H1 (cell line): ENCODE data around the gene ANKRD12. TPM values are rescaled to one million over a fixed set of nuclear protein-coding genes. Genes with fewer than 3 reads are reported as not detected.
A peak's percentile ranks its signal among the peaks of the same experiment; 100 is the strongest.

ENCODE experiments used
- CTCF ChIA-PET: fragments of 300-600 bp; sonication (Branson Sonifier 250); formaldehyde crosslinking; loops from one replicate; lab custom pipeline; 2021; ENCODE audit not compliant: partially characterized antibody; lab: Charles Lee
- POLR2A ChIA-PET: fragments of 300-600 bp; sonication (Branson Sonifier 250); formaldehyde crosslinking; loops from one replicate; lab custom pipeline; 2021; ENCODE audit warnings: inconsistent platforms; ENCODE audit not compliant: partially characterized antibody; lab: Charles Lee
- DNase-seq, 2 experiments: peaks; one replicate each; pipeline versions ENCODE4 v3.0.0 to v3.0.0-alpha.2; 2010 to 2022; ENCODE audit warnings: low spot score in 2 of 2, low read depth in 1 of 2, mixed read lengths in 1 of 2
- FAIRE-seq: peaks from 2 replicates; lab custom pipeline; 2011; peaks lifted over from hg19 to GRCh38; lab: Jason Lieb, UNC
- H2AFZ ChIP-seq: 2 replicates; pipeline ENCODE4 v1.8.1; 2012; ENCODE audit warnings: low read length, inconsistent platforms
- H2AK5ac ChIP-seq: 2 replicates; pipeline ENCODE4 v1.6.1; 2013; ENCODE audit warnings: low read depth, low read length
- H2BK120ac ChIP-seq: replicated peaks from 2 replicates; pipeline ENCODE3; 2013; ENCODE audit warnings: low read depth, low read length, inconsistent platforms
- H2BK12ac ChIP-seq: 2 replicates; pipeline ENCODE4 v1.6.1; 2013; ENCODE audit warnings: low read depth, low read length
- H2BK15ac ChIP-seq: 2 replicates; pipeline ENCODE4 v1.6.1; 2013; ENCODE audit warnings: low read length
- H2BK20ac ChIP-seq: 2 replicates; pipeline ENCODE4 v1.6.1; 2013; ENCODE audit warnings: low read length
- H2BK5ac ChIP-seq: 2 replicates; pipeline ENCODE4 v1.6.1; 2013; ENCODE audit warnings: low read depth, low read length
- H3K14ac ChIP-seq: 2 replicates; pipeline ENCODE4 v1.6.1; 2013; ENCODE audit warnings: inconsistent platforms; ENCODE audit not compliant: insufficient read length
- H3K18ac ChIP-seq: 2 replicates; pipeline ENCODE4 v1.6.1; 2013; ENCODE audit warnings: low read length; ENCODE audit errors: extremely low read depth
- H3K23ac ChIP-seq: 2 replicates; pipeline ENCODE4 v1.6.1; 2013; ENCODE audit warnings: inconsistent platforms; ENCODE audit not compliant: insufficient read length
- H3K23me2 ChIP-seq: 2 replicates; pipeline ENCODE4 v1.6.1; 2013; ENCODE audit warnings: low read depth, low read length
- H3K27ac ChIP-seq: 2 replicates; pipeline ENCODE4 v1.6.1; 2011; ENCODE audit warnings: low read depth, low read length, inconsistent platforms
- H3K27me3 ChIP-seq, 4 experiments: replicated peaks in 1 of 4; 1 replicate in 1 of 4; 2 replicates in 3 of 4; pipeline versions ENCODE4 v1.6.1 to v1.8.1; 2011 to 2013; ENCODE audit warnings: low read length in 3 of 4, mild to moderate bottlenecking in 3 of 4, inconsistent platforms in 2 of 4, mixed read lengths in 2 of 4, moderate library complexity in 1 of 4; ENCODE audit not compliant: control insufficient read depth in 3 of 4, insufficient read depth in 3 of 4; ENCODE audit errors: extremely low read depth in 1 of 4
- H3K36me3 ChIP-seq, 4 experiments: 2 replicates each; pipeline versions ENCODE4 v1.6.1 to v1.8.1; 2011 to 2013; ENCODE audit warnings: mild to moderate bottlenecking in 4 of 4, low read length in 3 of 4, moderate library complexity in 2 of 4, control low read depth in 1 of 4, inconsistent platforms in 1 of 4; ENCODE audit not compliant: insufficient read depth in 4 of 4, control insufficient read depth in 2 of 4
- H3K4ac ChIP-seq: replicated peaks from 2 replicates; pipeline ENCODE3; 2013; ENCODE audit warnings: low read length, low read depth, mixed read lengths, inconsistent platforms; ENCODE audit not compliant: insufficient read length
- H3K4me1 ChIP-seq, 4 experiments: replicated peaks in 1 of 4; 1 replicate in 1 of 4; 2 replicates in 3 of 4; pipeline versions ENCODE4 v1.6.1 to v1.8.1; 2011 to 2013; ENCODE audit warnings: low read length in 3 of 4, inconsistent platforms in 2 of 4, mixed read lengths in 1 of 4; ENCODE audit not compliant: insufficient read depth in 4 of 4, control insufficient read depth in 3 of 4
- H3K4me2 ChIP-seq, 2 experiments: 2 replicates each; pipeline versions ENCODE4 v1.6.1 to v1.8.1; 2011 to 2013; ENCODE audit warnings: low read depth in 2 of 2, low read length in 2 of 2, control low read depth in 1 of 2, inconsistent platforms in 1 of 2, mild to moderate bottlenecking in 1 of 2; ENCODE audit not compliant: insufficient read depth in 1 of 2
- H3K4me3 ChIP-seq, 4 experiments: fragments of 200-600, 300-600 bp in 1 of 4; sonication (generic), shearing (Covaris generic), sonication (Bioruptor Twin) in 1 of 4; 2 replicates each; pipeline versions ENCODE4 v1.5.1 to v1.8.1; 2011 to 2016; ENCODE audit warnings: low read length in 4 of 4, low read depth in 3 of 4, control low read depth in 2 of 4, inconsistent platforms in 2 of 4, mild to moderate bottlenecking in 2 of 4, mixed read lengths in 1 of 4, moderate library complexity in 1 of 4; ENCODE audit not compliant: insufficient read depth in 2 of 4; ENCODE audit errors: extremely low read depth in 1 of 4
- H3K56ac ChIP-seq: replicated peaks from 2 replicates; pipeline ENCODE3; 2013; ENCODE audit warnings: low read depth, mild to moderate bottlenecking, mixed read lengths, low read length, inconsistent platforms; ENCODE audit not compliant: insufficient read length
- H3K79me1 ChIP-seq: 2 replicates; pipeline ENCODE4 v1.6.1; 2013; ENCODE audit warnings: low read depth, low read length, control low read depth
- H3K79me2 ChIP-seq, 2 experiments: 2 replicates each; pipeline versions ENCODE4 v1.6.1 to v1.8.1; 2012 to 2013; ENCODE audit warnings: low read length in 2 of 2, mild to moderate bottlenecking in 2 of 2, inconsistent platforms in 1 of 2; ENCODE audit not compliant: insufficient read depth in 2 of 2, control insufficient read depth in 1 of 2
- H3K9ac ChIP-seq, 4 experiments: replicated peaks in 1 of 4; 1 replicate in 1 of 4; 2 replicates in 3 of 4; pipeline versions ENCODE4 v1.6.1 to v1.8.1; 2011 to 2013; ENCODE audit warnings: low read depth in 3 of 4, low read length in 3 of 4, control low read depth in 2 of 4, mild to moderate bottlenecking in 2 of 4, moderate library complexity in 2 of 4, inconsistent platforms in 1 of 4; ENCODE audit errors: extremely low read depth in 1 of 4
- H3K9me3 ChIP-seq, 2 experiments: 2 replicates each; pipeline versions ENCODE4 v1.6.1 to v1.8.1; 2012 to 2013; ENCODE audit warnings: mild to moderate bottlenecking in 2 of 2, moderate library complexity in 2 of 2, control low read depth in 1 of 2, inconsistent platforms in 1 of 2, low read depth in 1 of 2, low read length in 1 of 2, mixed read lengths in 1 of 2; ENCODE audit not compliant: insufficient read depth in 2 of 2
- H4K20me1 ChIP-seq, 2 experiments: replicated peaks in 1 of 2; 2 replicates each; pipeline versions ENCODE3 to v1.8.1; 2011 to 2013; ENCODE audit warnings: inconsistent platforms in 2 of 2, low read length in 2 of 2, mild to moderate bottlenecking in 1 of 2; ENCODE audit not compliant: insufficient read depth in 2 of 2, control insufficient read depth in 1 of 2
- H4K5ac ChIP-seq: 2 replicates; pipeline ENCODE4 v1.6.1; 2013; ENCODE audit warnings: low read length, low read depth, mixed read lengths, inconsistent platforms; ENCODE audit not compliant: insufficient read length
- H4K8ac ChIP-seq: 2 replicates; pipeline ENCODE4 v1.8.0; 2013; ENCODE audit warnings: mild to moderate bottlenecking, moderate library complexity, low read length, inconsistent platforms; ENCODE audit not compliant: insufficient read depth; ENCODE audit errors: extremely low read depth
- H4K91ac ChIP-seq: replicated peaks from 2 replicates; pipeline ENCODE3; 2013; ENCODE audit warnings: low read length, mixed read lengths, inconsistent platforms; ENCODE audit not compliant: insufficient read length
- CBX5 ChIP-seq: fragments of 300-800, 300-1000 bp; sonication (generic); IDR thresholded peaks from 2 replicates; pipeline ENCODE4 v1.7.1; 2016; ENCODE audit warnings: antibody characterized with exemption, low read length, low read depth
- HDAC2 ChIP-seq, 2 experiments: fragments of 300-600 bp in 1 of 2; sonication (generic) in 1 of 2; IDR thresholded peaks; 2 replicates each; pipeline ENCODE4 v1.6.1; 2011 to 2012; ENCODE audit warnings: low read depth in 2 of 2, low read length in 2 of 2, mild to moderate bottlenecking in 2 of 2, moderate library complexity in 2 of 2, borderline replicate concordance in 1 of 2, inconsistent platforms in 1 of 2
- JUN ChIP-seq: IDR thresholded peaks from 2 replicates; pipeline ENCODE4 v1.6.1; 2011; ENCODE audit warnings: low read depth, mild to moderate bottlenecking, improper control_type of control experiment, low read length
- NRF1 ChIP-seq: IDR thresholded peaks from 2 replicates; pipeline ENCODE4 v1.6.1; 2011; ENCODE audit warnings: mild to moderate bottlenecking, low read depth, low read length, improper control_type of control experiment
- RNF2 ChIP-seq: fragments of 200-900, 300-1000 bp; sonication (generic); IDR thresholded peaks from 2 replicates; pipeline ENCODE4 v1.7.1; 2016; ENCODE audit warnings: borderline replicate concordance, low read depth, mild to moderate bottlenecking, antibody characterized with exemption, low read length; ENCODE audit not compliant: poor library complexity, severe bottlenecking; ENCODE audit errors: missing control alignments
- polyA plus RNA-seq, 7 experiments: library from polyadenylated mRNA; depleted of rRNA in 3 of 7; stranded (reverse) in 5 of 7; unstranded in 2 of 7; fragments of >200 nt in 5 of 7; fragments of 200-250 nt in 2 of 7; gene quantifications; 1 replicate in 5 of 7; 2 replicates in 1 of 7; 4 replicates in 1 of 7; pipeline versions ENCODE4 v1.2.1 to v1.2.3, GENCODE V29; 2011 to 2013; ENCODE audit warnings: missing spikeins in 2 of 7, mixed read lengths in 2 of 7
- total RNA-seq: library from RNA; stranded (reverse); fragmentation: NEBNext Ultra II Directional; extraction: Animal tissue kit (Norgen Biotek cat#: 25700); gene quantifications from 2 replicates; pipeline ENCODE4 v1.2.1, GENCODE V29; 2021

Gene ANKRD12
- total and polyA plus RNA-seq, 2 of the 8 experiments (the other 6 are each of a cell fraction or from before 2014, with no cell fraction given) = 2.6 to 37.9 TPM

DNA sequence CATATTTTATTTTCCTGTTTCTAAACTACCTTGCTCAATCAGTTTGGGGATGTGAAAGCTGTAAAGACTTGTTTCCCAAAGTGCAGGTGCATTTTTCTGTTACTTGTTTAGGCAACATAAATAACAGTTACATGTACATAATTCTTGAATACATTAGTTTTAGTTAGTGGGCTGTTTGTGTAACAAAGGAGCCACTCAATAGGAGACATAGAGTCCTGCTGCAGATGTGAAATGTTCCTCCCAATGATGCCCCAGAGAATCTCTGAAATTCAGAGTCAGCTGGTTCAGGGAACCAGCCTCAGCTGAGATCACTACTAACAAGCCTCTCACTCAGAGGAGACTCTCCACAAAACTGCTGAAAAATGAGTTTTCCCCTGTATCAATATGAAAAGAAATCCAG, 106.4 kb downstream of the ANKRD12 start:
- H4K20me1 ChIP-seq = no peaks in the 10 kb centered on the region
- POLR2A ChIA-PET = no interaction called here

More for the DNA sequence above, 106.4 kb downstream of the ANKRD12 start:
- Histone ChIP-seq H2AFZ (no peak overlapping the region), H3K4me2 (peak overlapping the region in 1 of 2 experiments; percentile 17; a peak in 2 of 4 replicates), H3K4me3 (peak overlapping the region in 1 of 4 experiments; percentile 17; a peak in 1 of 8 replicates), H3K36me3 (peaks cover 0 to 3% (median 0%) of the 10 kb centered on the region in 4 experiments; a peak in 1 of 8 replicates), H4K5ac (no peak overlapping the region)
- no peak for TF ChIP-seq NRF1
- no peak for TF ChIP-seq JUN
- TF ChIP-seq HDAC2 (IDR thresholded peaks at IDR 0.05; ENCODE audit: borderline replicate concordance in 1 of 2, low read depth in 2 of 2, low read length in 2 of 2) = no peak
- no peak for TF ChIP-seq CBX5
- no peak for TF ChIP-seq RNF2
- TF ChIP-seq, all 59 proteins: peak for 0
- H3K79me1 ChIP-seq = no peaks in the 10 kb centered on the region
- H3K4me1 ChIP-seq = peaks cover 0 to 5% (median 1%) of the 10 kb centered on the region in 4 experiments; a peak in 1 of 7 replicates
- H3K9ac ChIP-seq = no peak overlapping the region
- no peak overlapping the region for H3K27ac ChIP-seq
- DNase-seq (no peak), FAIRE-seq (no peak)
- no peaks in the 10 kb centered on the region for H3K27me3 ChIP-seq
- CTCF ChIA-PET = interaction anchor here (0.9 to 1.1 kb wide), 2 partner anchors 10 to 25 kb away, joined by 3 to 4 read pairs; no protein-coding TSS in a partner anchor
- no peak overlapping the region for H4K8ac ChIP-seq
- no peaks in the 10 kb centered on the region for H3K23me2 ChIP-seq
- no peak overlapping the region for H2BK120ac ChIP-seq
- H3K14ac ChIP-seq = no peak overlapping the region
- no peak overlapping the region for H2BK5ac ChIP-seq
- H3K4ac ChIP-seq = no peak overlapping the region
- H2AK5ac ChIP-seq = no peak overlapping the region
- H3K56ac ChIP-seq = no peak overlapping the region
- no peaks in the 10 kb centered on the region for H3K79me2 ChIP-seq
- H4K91ac ChIP-seq = no peak overlapping the region
- H2BK15ac ChIP-seq = no peak overlapping the region
- H2BK20ac ChIP-seq = no peak overlapping the region
- H3K18ac ChIP-seq = no peak overlapping the region
- no peaks in the 10 kb centered on the region for H3K9me3 ChIP-seq
- H3K23ac ChIP-seq = no peak overlapping the region
- no peak overlapping the region for H2BK12ac ChIP-seq
